ENCODE data around the gene CKAP2.

Gene CKAP2

DNA sequence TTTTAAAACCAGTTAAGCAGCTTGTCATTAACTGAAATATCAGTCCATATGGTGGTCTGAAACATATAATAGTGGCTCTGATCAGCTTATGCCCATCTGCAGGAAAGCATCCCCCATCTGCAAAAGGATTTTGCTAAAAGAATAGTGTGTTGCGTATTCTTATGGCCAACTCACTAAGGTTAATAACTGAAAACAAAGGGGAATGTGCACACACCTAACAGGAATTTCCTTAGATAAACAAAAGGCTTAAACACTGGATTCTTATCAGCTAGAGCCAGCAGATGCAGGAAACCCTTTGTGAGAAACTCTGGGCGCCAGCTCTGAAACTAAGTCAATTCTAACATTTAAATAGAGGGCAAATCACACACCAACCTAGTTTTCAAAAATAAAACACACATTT lies 27.0 kb upstream of the CKAP2 start:
- H3K27me3 ChIP-seq (ENCODE audit: low read length) = no peaks in the 10 kb centered on the region
- TF ChIP-seq, protein P1, sequence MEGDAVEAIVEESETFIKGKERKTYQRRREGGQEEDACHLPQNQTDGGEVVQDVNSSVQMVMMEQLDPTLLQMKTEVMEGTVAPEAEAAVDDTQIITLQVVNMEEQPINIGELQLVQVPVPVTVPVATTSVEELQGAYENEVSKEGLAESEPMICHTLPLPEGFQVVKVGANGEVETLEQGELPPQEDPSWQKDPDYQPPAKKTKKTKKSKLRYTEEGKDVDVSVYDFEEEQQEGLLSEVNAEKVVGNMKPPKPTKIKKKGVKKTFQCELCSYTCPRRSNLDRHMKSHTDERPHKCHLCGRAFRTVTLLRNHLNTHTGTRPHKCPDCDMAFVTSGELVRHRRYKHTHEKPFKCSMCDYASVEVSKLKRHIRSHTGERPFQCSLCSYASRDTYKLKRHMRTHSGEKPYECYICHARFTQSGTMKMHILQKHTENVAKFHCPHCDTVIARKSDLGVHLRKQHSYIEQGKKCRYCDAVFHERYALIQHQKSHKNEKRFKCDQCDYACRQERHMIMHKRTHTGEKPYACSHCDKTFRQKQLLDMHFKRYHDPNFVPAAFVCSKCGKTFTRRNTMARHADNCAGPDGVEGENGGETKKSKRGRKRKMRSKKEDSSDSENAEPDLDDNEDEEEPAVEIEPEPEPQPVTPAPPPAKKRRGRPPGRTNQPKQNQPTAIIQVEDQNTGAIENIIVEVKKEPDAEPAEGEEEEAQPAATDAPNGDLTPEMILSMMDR (IDR thresholded peaks at IDR 0.05; ENCODE audit: insufficient read depth, low read length, poor library complexity, severe bottlenecking) = no peak
- TF ChIP-seq EZH2phosphoT487 (conservative IDR thresholded peaks at IDR 0.05; ENCODE audit: low read length) = no peak

DNA sequence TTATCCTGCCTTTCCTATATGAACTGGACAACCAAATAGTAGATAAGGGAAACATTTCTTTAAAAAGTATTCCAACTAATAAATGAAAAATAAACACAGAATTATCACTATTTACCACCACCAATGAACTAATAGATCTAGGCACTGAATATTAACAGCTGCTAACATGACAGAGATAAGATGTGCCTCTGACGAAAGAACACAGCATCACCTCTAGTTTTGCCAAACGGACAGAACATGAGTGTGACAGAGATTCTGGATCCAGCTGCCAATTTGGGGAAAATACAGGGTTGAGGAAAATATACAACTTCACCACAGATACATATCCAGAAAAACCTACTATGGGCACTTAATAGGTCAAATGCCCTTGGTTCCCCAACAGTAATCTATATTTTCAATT lies 22.8 kb upstream of the CKAP2 start:
- H3K79me2 ChIP-seq (ENCODE audit: insufficient read depth, low read length) = no peaks in the 10 kb centered on the region
- no peaks in the 10 kb centered on the region for H3K9me2 ChIP-seq (replicated peaks; ENCODE audit: insufficient read depth, low read length)
- no peaks in the 10 kb centered on the region for H3F3A ChIP-seq (ENCODE audit: insufficient read depth)
- no peak overlapping the region for H2AFZ ChIP-seq (ENCODE audit: low read depth, low read length, severe bottlenecking)
- no peaks in the 10 kb centered on the region for H3K27me3 ChIP-seq (ENCODE audit: low read length)
- H3K27ac ChIP-seq (ENCODE audit: low read depth, low read length) = no peak overlapping the region
- no peak for TF ChIP-seq EZH2phosphoT487 (conservative IDR thresholded peaks at IDR 0.05; ENCODE audit: low read length)
- TF ChIP-seq, protein P1 (IDR thresholded peaks at IDR 0.05; ENCODE audit: insufficient read depth, low read length, poor library complexity, severe bottlenecking) = no peak
- no peak overlapping the region for H3K9ac ChIP-seq (ENCODE audit: low read length)
- H4K20me1 ChIP-seq (ENCODE audit: low read depth, low read length) = no peaks in the 10 kb centered on the region
- H3K36me3 ChIP-seq (ENCODE audit: low read length) = peaks cover 10% of the 10 kb centered on the region; the same call in 1 of the 2 replicates
- no peaks in the 10 kb centered on the region for H3K9me3 ChIP-seq (ENCODE audit: insufficient read depth, low read length)
- no peak overlapping the region for H3K4me2 ChIP-seq (ENCODE audit: low read depth, low read length, poor library complexity, severe bottlenecking)
- no peak overlapping the region for H3K4me3 ChIP-seq (ENCODE audit: insufficient read depth, low read length, poor library complexity, severe bottlenecking)

More for the DNA sequence above, 27.0 kb upstream of the CKAP2 start:
- H2AFZ ChIP-seq (ENCODE audit: low read depth, low read length, severe bottlenecking) = no peak overlapping the region
- no peak overlapping the region for H3K27ac ChIP-seq (ENCODE audit: low read depth, low read length)
- no peak overlapping the region for H3K4me2 ChIP-seq (ENCODE audit: low read depth, low read length, poor library complexity, severe bottlenecking)
- no peaks in the 10 kb centered on the region for H3K9me2 ChIP-seq (replicated peaks; ENCODE audit: insufficient read depth, low read length)
- H3K79me2 ChIP-seq (ENCODE audit: insufficient read depth, low read length) = no peaks in the 10 kb centered on the region
- H3K4me3 ChIP-seq (ENCODE audit: insufficient read depth, low read length, poor library complexity, severe bottlenecking) = no peak overlapping the region
- H3K36me3 ChIP-seq (ENCODE audit: low read length) = peaks cover 12% of the 10 kb centered on the region; the same call in 1 of the 2 replicates
- H3K9ac ChIP-seq (ENCODE audit: low read length) = no peak overlapping the region
- H3F3A ChIP-seq (ENCODE audit: insufficient read depth) = no peaks in the 10 kb centered on the region
- no peaks in the 10 kb centered on the region for H3K9me3 ChIP-seq (ENCODE audit: insufficient read depth, low read length)
- H4K20me1 ChIP-seq (ENCODE audit: low read depth, low read length) = no peaks in the 10 kb centered on the region

DNA sequence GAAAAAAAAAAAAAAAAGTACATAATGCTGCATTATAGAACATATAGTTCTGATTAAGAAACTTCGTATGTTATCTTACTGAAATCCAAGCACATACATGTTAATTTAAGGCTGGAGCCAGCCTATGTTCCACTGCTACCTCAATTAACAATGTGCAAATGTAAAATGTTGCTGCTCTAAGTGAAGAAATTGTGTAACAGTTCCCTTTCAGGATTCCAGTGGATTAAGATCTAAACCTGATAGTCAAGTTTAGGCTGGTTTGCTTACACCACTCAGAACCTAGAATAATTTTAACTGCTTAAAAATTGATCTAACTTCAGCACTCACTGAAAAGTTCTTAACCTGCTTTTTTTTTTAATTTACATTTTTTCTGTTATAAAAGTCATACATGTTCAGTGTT lies 9.0 kb upstream of the CKAP2 start:
- Histone ChIP-seq H3K4me2 (ENCODE audit: low read depth, low read length, poor library complexity, severe bottlenecking) (no peak overlapping the region), H3K27ac (ENCODE audit: low read depth, low read length) (no peak overlapping the region), H3K9ac (ENCODE audit: low read length) (no peak overlapping the region), H3K9me3 (ENCODE audit: insufficient read depth, low read length) (no peaks in the 10 kb centered on the region), H2AFZ (ENCODE audit: low read depth, low read length, severe bottlenecking) (no peak overlapping the region), H3K27me3 (ENCODE audit: low read length) (no peaks in the 10 kb centered on the region), H3K4me3 (ENCODE audit: insufficient read depth, low read length, poor library complexity, severe bottlenecking) (no peak overlapping the region), H3K36me3 (ENCODE audit: low read length) (no peaks in the 10 kb centered on the region), H4K20me1 (ENCODE audit: low read depth, low read length) (no peaks in the 10 kb centered on the region), H3F3A (ENCODE audit: insufficient read depth) (no peaks in the 10 kb centered on the region; the same call in 1 of the 2 replicates), H3K79me2 (ENCODE audit: insufficient read depth, low read length) (peaks cover 48% of the 10 kb centered on the region), H3K9me2 (replicated peaks; ENCODE audit: insufficient read depth, low read length) (no peaks in the 10 kb centered on the region)
- TF ChIP-seq EZH2phosphoT487 (conservative IDR thresholded peaks at IDR 0.05; ENCODE audit: low read length) = no peak
- TF ChIP-seq, protein P1 (IDR thresholded peaks at IDR 0.05; ENCODE audit: insufficient read depth, low read length, poor library complexity, severe bottlenecking) = no peak
